ENCODE measurements around the gene PTPRG. TPM values are rescaled to one million over a fixed set of nuclear protein-coding genes. Genes with fewer than 3 reads are reported as not detected.

PTPRG gene
- total RNA-seq, 1 donor from 2014 or later, result 4.2 TPM

- intact Hi-C loops (cut with micrococcal nuclease), result no loop called here
- peaks cover 2% of the 10 kb centered on the region for H3K4me1 Mint-ChIP-seq
Observed at GRCh38 chr3:62211675-62212429, 650.5 kb downstream of the PTPRG start.

GRCh38 chr3:62214850-62215249, 653.5 kb downstream of the PTPRG start:
- Mint-ChIP-seq H3K4me1 (peaks cover 2% of the 10 kb centered on the region), H3K36me3 (ENCODE audit: low read depth) (no peaks in the 10 kb centered on the region), H3K4me3 (no peak overlapping the region), H3K27me3 (no peaks in the 10 kb centered on the region), H3K27ac (no peak overlapping the region), H3K9me3 (no peaks in the 10 kb centered on the region)
- DNase-seq, result no peak
- intact Hi-C loops (cut with micrococcal nuclease), result no loop called here

More at GRCh38 chr3:62211675-62212429, 650.5 kb downstream of the PTPRG start:
- Mint-ChIP-seq H3K9me3 (no peaks in the 10 kb centered on the region), H3K27me3 (no peaks in the 10 kb centered on the region), H3K4me3 (no peak overlapping the region), H3K36me3 (ENCODE audit: low read depth) (no peaks in the 10 kb centered on the region), H3K27ac (no peak overlapping the region)
- DNase-seq, result no peak

- no peak for DNase-seq
- Mint-ChIP-seq H3K4me3 (no peak overlapping the region), H3K27me3 (no peaks in the 10 kb centered on the region), H3K36me3 (ENCODE audit: low read depth) (no peaks in the 10 kb centered on the region), H3K27ac (no peak overlapping the region), H3K4me1 (no peaks in the 10 kb centered on the region), H3K9me3 (no peaks in the 10 kb centered on the region)
- intact Hi-C loops (cut with micrococcal nuclease), result no loop called here
Observed at GRCh38 chr3:62220616-62221015, 659.2 kb downstream of the PTPRG start.

- no peaks in the 10 kb centered on the region for H3K4me1 Mint-ChIP-seq
- no peak overlapping the region for H3K27ac Mint-ChIP-seq
- no peaks in the 10 kb centered on the region for H3K36me3 Mint-ChIP-seq (ENCODE audit: low read depth)
- DNase-seq, result no peak
- H3K9me3 Mint-ChIP-seq, result no peaks in the 10 kb centered on the region
- H3K27me3 Mint-ChIP-seq, result no peaks in the 10 kb centered on the region
- no peak overlapping the region for H3K4me3 Mint-ChIP-seq
- intact Hi-C loops (cut with micrococcal nuclease), result no loop called here
Observed at GRCh38 chr3:62225051-62225450, 663.7 kb downstream of the PTPRG start.

- DNase-seq, result no peak
- Mint-ChIP-seq H3K27me3 (no peaks in the 10 kb centered on the region), H3K4me1 (no peaks in the 10 kb centered on the region), H3K27ac (no peak overlapping the region), H3K4me3 (no peak overlapping the region), H3K36me3 (ENCODE audit: low read depth) (no peaks in the 10 kb centered on the region), H3K9me3 (no peaks in the 10 kb centered on the region)
- intact Hi-C loops (cut with micrococcal nuclease), result no loop called here
Observed at GRCh38 chr3:62226601-62227339, 665.4 kb downstream of the PTPRG start.

GRCh38 chr3:62228467-62228866, 667.1 kb downstream of the PTPRG start:
- H3K36me3 Mint-ChIP-seq (ENCODE audit: low read depth), result no peaks in the 10 kb centered on the region
- no peak overlapping the region for H3K4me3 Mint-ChIP-seq
- H3K4me1 Mint-ChIP-seq, result no peaks in the 10 kb centered on the region
- H3K27ac Mint-ChIP-seq, result no peak overlapping the region
- intact Hi-C loops (cut with micrococcal nuclease), result no loop called here
- no peak for DNase-seq
- no peaks in the 10 kb centered on the region for H3K9me3 Mint-ChIP-seq
- H3K27me3 Mint-ChIP-seq, result no peaks in the 10 kb centered on the region

GRCh38 chr3:62229211-62229610, 667.8 kb downstream of the PTPRG start:
- no peaks in the 10 kb centered on the region for H3K4me1 Mint-ChIP-seq
- intact Hi-C loops (cut with micrococcal nuclease), result no loop called here
- H3K27me3 Mint-ChIP-seq, result no peaks in the 10 kb centered on the region
- H3K9me3 Mint-ChIP-seq, result no peaks in the 10 kb centered on the region
- H3K27ac Mint-ChIP-seq, result no peak overlapping the region
- H3K4me3 Mint-ChIP-seq, result no peak overlapping the region
- no peaks in the 10 kb centered on the region for H3K36me3 Mint-ChIP-seq (ENCODE audit: low read depth)
- DNase-seq, result no peak

- intact Hi-C loops (cut with micrococcal nuclease), result no loop called here
- Mint-ChIP-seq H3K36me3 (ENCODE audit: low read depth) (no peaks in the 10 kb centered on the region), H3K4me1 (no peaks in the 10 kb centered on the region), H3K4me3 (no peak overlapping the region), H3K27me3 (no peaks in the 10 kb centered on the region), H3K27ac (no peak overlapping the region), H3K9me3 (no peaks in the 10 kb centered on the region)
- DNase-seq, result no peak
Observed at GRCh38 chr3:62229908-62230307, 668.5 kb downstream of the PTPRG start.

GRCh38 chr3:62233065-62233464, 671.7 kb downstream of the PTPRG start:
- intact Hi-C loops (cut with micrococcal nuclease), result no loop called here
- H3K4me3 Mint-ChIP-seq, result no peak overlapping the region
- H3K4me1 Mint-ChIP-seq, result no peaks in the 10 kb centered on the region
- no peak overlapping the region for H3K27ac Mint-ChIP-seq
- peaks cover 4% of the 10 kb centered on the region for H3K27me3 Mint-ChIP-seq
- no peak for DNase-seq
- no peaks in the 10 kb centered on the region for H3K36me3 Mint-ChIP-seq (ENCODE audit: low read depth)
- H3K9me3 Mint-ChIP-seq, result no peaks in the 10 kb centered on the region

- intact Hi-C loops (cut with micrococcal nuclease), result no loop called here
- no peaks in the 10 kb centered on the region for H3K9me3 Mint-ChIP-seq
Observed at GRCh38 chr3:62236016-62236415, 674.6 kb downstream of the PTPRG start.

GRCh38 chr3:62237286-62237948, 676.0 kb downstream of the PTPRG start:
- intact Hi-C loops (cut with micrococcal nuclease), result no loop called here
- H3K36me3 Mint-ChIP-seq (ENCODE audit: low read depth), result no peaks in the 10 kb centered on the region
- no peak overlapping the region for H3K27ac Mint-ChIP-seq
- H3K4me1 Mint-ChIP-seq, result no peaks in the 10 kb centered on the region
- DNase-seq, result no peak
- peaks cover 4% of the 10 kb centered on the region for H3K27me3 Mint-ChIP-seq
- H3K4me3 Mint-ChIP-seq, result no peak overlapping the region
- H3K9me3 Mint-ChIP-seq, result no peaks in the 10 kb centered on the region

More at GRCh38 chr3:62236016-62236415, 674.6 kb downstream of the PTPRG start:
- Mint-ChIP-seq H3K27me3 (peaks cover 4% of the 10 kb centered on the region), H3K4me3 (no peak overlapping the region), H3K36me3 (ENCODE audit: low read depth) (no peaks in the 10 kb centered on the region), H3K27ac (no peak overlapping the region), H3K4me1 (no peaks in the 10 kb centered on the region)
- no peak for DNase-seq

- no peak for DNase-seq
- Mint-ChIP-seq H3K27me3 (peaks cover 4% of the 10 kb centered on the region), H3K27ac (no peak overlapping the region), H3K9me3 (no peaks in the 10 kb centered on the region), H3K36me3 (ENCODE audit: low read depth) (no peaks in the 10 kb centered on the region), H3K4me1 (no peaks in the 10 kb centered on the region), H3K4me3 (no peak overlapping the region)
- intact Hi-C loops (cut with micrococcal nuclease), result no loop called here
Observed at GRCh38 chr3:62238003-62238402, 676.6 kb downstream of the PTPRG start.

GRCh38 chr3:62238431-62238830, 677.1 kb downstream of the PTPRG start:
- no peaks in the 10 kb centered on the region for H3K9me3 Mint-ChIP-seq
- H3K36me3 Mint-ChIP-seq (ENCODE audit: low read depth), result no peaks in the 10 kb centered on the region
- no peak for DNase-seq
- no peaks in the 10 kb centered on the region for H3K4me1 Mint-ChIP-seq
- H3K4me3 Mint-ChIP-seq, result no peak overlapping the region
- peaks cover 4% of the 10 kb centered on the region for H3K27me3 Mint-ChIP-seq
- intact Hi-C loops (cut with micrococcal nuclease), result no loop called here
- no peak overlapping the region for H3K27ac Mint-ChIP-seq

GRCh38 chr3:62241279-62241678, 679.9 kb downstream of the PTPRG start:
- no peaks in the 10 kb centered on the region for H3K4me1 Mint-ChIP-seq
- H3K9me3 Mint-ChIP-seq, result no peaks in the 10 kb centered on the region
- intact Hi-C loops (cut with micrococcal nuclease), result no loop called here
- DNase-seq, result no peak
- H3K27ac Mint-ChIP-seq, result no peak overlapping the region
- no peaks in the 10 kb centered on the region for H3K27me3 Mint-ChIP-seq
- no peaks in the 10 kb centered on the region for H3K36me3 Mint-ChIP-seq (ENCODE audit: low read depth)
- H3K4me3 Mint-ChIP-seq, result no peak overlapping the region

All from activated CD4-positive, alpha-beta T cell treated with anti-CD3 and anti-CD28 coated beads, Interleukin-2, amount 10 ng/mL, durations not matched to agents 24 days and 14 days (primary cell).